ENCODE data around the gene APOL6. TPM values are rescaled to one million over a fixed set of nuclear protein-coding genes. Genes with fewer than 3 reads are reported as not detected.

Gene APOL6
- total and polyA plus RNA-seq, 2 experiments from 2014 or later = 2.7 to 19.6 TPM

- no peak for DNase-seq (ENCODE audit: low spot score)
- WGBS (ENCODE audit: low lambda C conversion rate, missing lambda C conversion rate) = 97% methylated on average over 6 of the region's 6 CpGs
- no peaks in the 10 kb centered on the region for H3K9me2 ChIP-seq (replicated peaks; ENCODE audit: insufficient read depth)
Observed at GRCh38 chr22:35611200-35611890, 36.9 kb upstream of the APOL6 start.

DNA sequence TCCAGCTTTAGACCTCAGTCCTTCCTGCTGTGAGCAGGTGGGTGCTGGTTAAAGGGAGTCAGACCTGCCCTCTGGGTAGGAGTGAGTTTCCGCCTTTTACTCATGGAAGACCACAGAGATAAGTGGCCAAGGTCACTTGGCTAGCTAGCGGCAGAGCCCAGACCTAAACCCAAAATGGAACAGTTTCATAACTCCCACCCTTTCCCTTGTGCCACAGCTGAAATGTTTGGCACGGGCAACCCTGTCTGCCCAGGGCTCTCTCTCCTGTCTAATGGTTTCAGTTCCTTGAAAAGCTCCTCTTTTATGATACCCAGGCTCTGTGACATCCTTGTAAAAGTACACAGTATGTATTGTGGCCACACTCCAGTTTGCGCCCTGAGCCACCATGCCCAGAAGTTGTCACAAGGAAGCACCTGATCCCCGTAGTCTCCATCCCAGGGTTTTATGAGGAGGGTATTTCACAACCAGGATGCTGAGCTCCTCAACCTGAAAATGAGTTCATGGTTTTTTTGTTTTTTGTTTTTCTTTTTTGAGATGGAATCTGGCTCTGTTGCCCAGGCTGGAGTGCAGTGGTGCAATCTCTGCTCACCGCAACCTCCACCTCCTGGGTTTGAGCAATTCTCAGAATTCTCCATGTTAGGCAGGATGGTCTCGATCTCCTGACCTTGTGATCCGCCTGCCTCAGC is 36.2 kb upstream of the APOL6 start:
- H3K9me3 ChIP-seq (ENCODE audit: low read depth) = no peaks in the 10 kb centered on the region
- WGBS (ENCODE audit: low lambda C conversion rate, missing lambda C conversion rate) = 92% methylated on average over 8 of the region's 8 CpGs
- no peaks in the 10 kb centered on the region for H4K20me1 ChIP-seq (ENCODE audit: insufficient read depth, poor library complexity, severe bottlenecking)
- H3K4me2 ChIP-seq = no peak overlapping the region
- H2AFZ ChIP-seq = no peak overlapping the region
- no peak for DNase-seq (ENCODE audit: low spot score)
- H3K27me3 ChIP-seq = no peaks in the 10 kb centered on the region
- H3K36me3 ChIP-seq (replicated peaks; ENCODE audit: insufficient read depth, low read depth) = no peaks in the 10 kb centered on the region
- no peaks in the 10 kb centered on the region for H3K79me2 ChIP-seq
- H3K27ac ChIP-seq = no peak overlapping the region
- no peak for TF ChIP-seq EZH2phosphoT487 (IDR thresholded peaks at IDR 0.05; ENCODE audit: low read depth, severe bottlenecking, unreplicated experiment)
- TF ChIP-seq, protein P1, sequence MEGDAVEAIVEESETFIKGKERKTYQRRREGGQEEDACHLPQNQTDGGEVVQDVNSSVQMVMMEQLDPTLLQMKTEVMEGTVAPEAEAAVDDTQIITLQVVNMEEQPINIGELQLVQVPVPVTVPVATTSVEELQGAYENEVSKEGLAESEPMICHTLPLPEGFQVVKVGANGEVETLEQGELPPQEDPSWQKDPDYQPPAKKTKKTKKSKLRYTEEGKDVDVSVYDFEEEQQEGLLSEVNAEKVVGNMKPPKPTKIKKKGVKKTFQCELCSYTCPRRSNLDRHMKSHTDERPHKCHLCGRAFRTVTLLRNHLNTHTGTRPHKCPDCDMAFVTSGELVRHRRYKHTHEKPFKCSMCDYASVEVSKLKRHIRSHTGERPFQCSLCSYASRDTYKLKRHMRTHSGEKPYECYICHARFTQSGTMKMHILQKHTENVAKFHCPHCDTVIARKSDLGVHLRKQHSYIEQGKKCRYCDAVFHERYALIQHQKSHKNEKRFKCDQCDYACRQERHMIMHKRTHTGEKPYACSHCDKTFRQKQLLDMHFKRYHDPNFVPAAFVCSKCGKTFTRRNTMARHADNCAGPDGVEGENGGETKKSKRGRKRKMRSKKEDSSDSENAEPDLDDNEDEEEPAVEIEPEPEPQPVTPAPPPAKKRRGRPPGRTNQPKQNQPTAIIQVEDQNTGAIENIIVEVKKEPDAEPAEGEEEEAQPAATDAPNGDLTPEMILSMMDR (IDR thresholded peaks at IDR 0.05; ENCODE audit: poor library complexity) = no peak
- no peak for TF ChIP-seq EZH2 (IDR thresholded peaks at IDR 0.05; ENCODE audit: borderline replicate concordance)
- no peaks in the 10 kb centered on the region for H3K4me1 ChIP-seq (ENCODE audit: insufficient read depth)
- H3K9me2 ChIP-seq (replicated peaks; ENCODE audit: insufficient read depth) = no peaks in the 10 kb centered on the region
- H3K4me3 ChIP-seq = no peak overlapping the region

More at GRCh38 chr22:35611200-35611890, 36.9 kb upstream of the APOL6 start:
- Histone ChIP-seq H3K4me1 (ENCODE audit: insufficient read depth) (no peaks in the 10 kb centered on the region), H3K27me3 (no peaks in the 10 kb centered on the region), H3K27ac (no peak overlapping the region), H3K4me2 (no peak overlapping the region), H3K4me3 (no peak overlapping the region), H4K20me1 (ENCODE audit: insufficient read depth, poor library complexity, severe bottlenecking) (no peaks in the 10 kb centered on the region), H3K36me3 (replicated peaks; ENCODE audit: insufficient read depth, low read depth) (no peaks in the 10 kb centered on the region), H2AFZ (no peak overlapping the region), H3K9me3 (ENCODE audit: low read depth) (no peaks in the 10 kb centered on the region), H3K79me2 (no peaks in the 10 kb centered on the region)
- TF ChIP-seq EZH2phosphoT487 (IDR thresholded peaks at IDR 0.05; ENCODE audit: low read depth, severe bottlenecking, unreplicated experiment) (no peak), EZH2 (IDR thresholded peaks at IDR 0.05; ENCODE audit: borderline replicate concordance) (no peak)
- TF ChIP-seq, protein P1 (IDR thresholded peaks at IDR 0.05; ENCODE audit: poor library complexity) = no peak

- Histone ChIP-seq H4K20me1 (ENCODE audit: insufficient read depth, poor library complexity, severe bottlenecking) (no peaks in the 10 kb centered on the region), H3K4me1 (ENCODE audit: insufficient read depth) (no peaks in the 10 kb centered on the region), H2AFZ (no peak overlapping the region), H3K4me2 (no peak overlapping the region), H3K4me3 (no peak overlapping the region), H3K36me3 (replicated peaks; ENCODE audit: insufficient read depth, low read depth) (no peaks in the 10 kb centered on the region), H3K9me2 (replicated peaks; ENCODE audit: insufficient read depth) (no peaks in the 10 kb centered on the region), H3K9me3 (ENCODE audit: low read depth) (no peaks in the 10 kb centered on the region), H3K27me3 (no peaks in the 10 kb centered on the region), H3K79me2 (no peaks in the 10 kb centered on the region), H3K27ac (no peak overlapping the region)
- TF ChIP-seq EZH2 (IDR thresholded peaks at IDR 0.05; ENCODE audit: borderline replicate concordance) (no peak), EZH2phosphoT487 (IDR thresholded peaks at IDR 0.05; ENCODE audit: low read depth, severe bottlenecking, unreplicated experiment) (no peak)
- TF ChIP-seq, protein P1 (IDR thresholded peaks at IDR 0.05; ENCODE audit: poor library complexity) = no peak
- DNase-seq (ENCODE audit: low spot score) = no peak
- WGBS (ENCODE audit: low lambda C conversion rate, missing lambda C conversion rate) = 81% methylated on average over 12 of the region's 12 CpGs
Observed at GRCh38 chr22:35612903-35613302, 35.3 kb upstream of the APOL6 start.
